DMS53 treated with DMSO at 0.1 percent for 48 hours (cell line): ENCODE measurements around the gene ZNF534.
"Not testable (repeated sequence)": the region's sequence is repeated elsewhere in the genome, so short reads cannot be mapped to it uniquely, and the experiment has no call there.

Source experiments
- DNase-seq: peaks from one replicate; lab custom pipeline; 2025; ENCODE audit not compliant: unreplicated experiment; lab: John Stamatoyannopoulos, UW

The ZNF534 gene

DNA sequence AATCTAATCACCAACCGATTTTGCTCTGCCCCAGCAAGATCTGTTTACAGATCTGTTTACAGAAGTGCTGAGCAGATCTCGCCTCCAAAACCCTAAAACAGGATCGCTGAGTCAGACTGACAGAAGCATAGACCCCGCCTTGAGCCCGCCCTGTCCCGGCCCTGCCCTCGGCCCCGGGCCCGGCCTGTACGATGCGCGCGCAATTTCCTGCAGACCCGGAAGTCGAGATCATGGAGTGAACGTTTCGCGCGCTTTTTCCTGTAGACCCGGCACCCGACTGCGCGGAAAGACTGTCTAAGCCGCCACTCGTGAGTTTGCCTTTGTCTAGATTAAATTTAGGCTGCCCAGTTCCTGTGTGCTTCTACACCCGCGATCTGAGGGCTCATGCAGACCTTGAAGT is at the start of gene ZNF534:
TSS of gene ZNF534 (plus strand) at position 212 of the 400 bp plus-strand sequence. CDS start 2,327 bp downstream, outside the sequence.
- DNase-seq, result no peak

DNA sequence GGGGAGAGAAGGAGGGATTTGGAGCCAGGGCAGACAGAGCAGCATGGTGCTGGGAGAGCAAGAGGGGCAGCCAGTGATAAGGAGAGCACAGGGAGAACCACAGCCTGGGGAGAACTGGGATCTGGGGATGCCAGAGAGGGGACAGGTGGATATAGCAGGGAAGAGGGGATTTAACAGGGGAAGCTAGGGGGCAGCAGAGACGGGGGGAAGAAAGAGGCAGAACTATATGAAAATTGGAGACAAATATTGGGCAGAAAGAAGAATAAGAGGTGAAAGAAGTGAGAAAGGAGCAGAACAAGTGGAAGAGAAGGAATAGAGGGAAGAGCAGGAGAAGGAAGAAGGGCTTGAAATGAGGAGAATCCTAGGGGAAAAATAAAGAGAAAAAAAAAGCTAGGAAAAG is 37.8 kb upstream of the ZNF534 start:
- no peak for DNase-seq

GRCh38 chr19:52397310-52398080 is 31.5 kb upstream of the ZNF534 start, which contains the start of gene ZNF528:
TSS of gene ZNF528 (plus strand) at chr19:52397849. CDS start at chr19:52402014, 4,165 bp downstream.
- peak; percentile 70 for DNase-seq

GRCh38 chr19:52398081-52398441 is 30.9 kb upstream of the ZNF534 start:
- DNase-seq, result no peak

DNA sequence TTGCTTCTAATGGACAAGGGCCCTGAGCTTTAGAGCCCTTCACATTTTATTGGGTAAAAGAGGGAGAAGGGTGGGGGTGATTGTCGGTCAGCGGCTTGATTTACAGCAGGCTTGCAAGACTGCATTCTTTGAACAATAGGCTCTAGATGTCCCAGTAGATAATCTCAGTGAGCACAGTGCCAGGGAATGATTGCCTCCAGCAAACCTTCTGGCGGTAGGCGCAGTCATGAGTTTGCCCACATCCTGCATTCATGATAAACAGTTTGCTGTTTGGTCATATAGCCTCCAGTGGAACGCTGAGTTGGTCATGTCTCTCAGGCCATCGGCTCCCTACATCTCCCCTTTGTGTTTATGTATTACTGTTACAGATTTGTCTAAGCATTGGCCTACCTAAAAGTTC is 18.7 kb upstream of the ZNF534 start:
- DNase-seq, result no peak

DNA sequence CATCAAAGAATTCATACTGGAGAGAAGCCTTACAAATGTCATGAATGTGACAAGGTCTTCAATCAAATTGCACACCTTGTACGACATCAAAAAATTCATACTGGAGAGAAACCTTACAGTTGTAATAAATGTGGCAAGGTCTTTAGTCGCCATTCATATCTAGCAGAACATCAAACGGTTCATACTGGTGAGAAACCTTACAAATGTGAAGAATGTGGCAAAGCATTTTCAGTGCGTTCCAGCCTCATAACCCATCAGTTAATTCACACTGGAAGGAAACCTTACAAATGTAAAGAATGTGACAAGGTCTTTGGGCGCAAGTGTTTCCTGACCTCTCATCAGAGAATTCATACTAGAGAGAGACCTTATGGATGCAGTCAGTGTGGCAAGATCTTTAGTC is 13.2 kb upstream of the ZNF534 start:
- DNase-seq, result no peak

DNA sequence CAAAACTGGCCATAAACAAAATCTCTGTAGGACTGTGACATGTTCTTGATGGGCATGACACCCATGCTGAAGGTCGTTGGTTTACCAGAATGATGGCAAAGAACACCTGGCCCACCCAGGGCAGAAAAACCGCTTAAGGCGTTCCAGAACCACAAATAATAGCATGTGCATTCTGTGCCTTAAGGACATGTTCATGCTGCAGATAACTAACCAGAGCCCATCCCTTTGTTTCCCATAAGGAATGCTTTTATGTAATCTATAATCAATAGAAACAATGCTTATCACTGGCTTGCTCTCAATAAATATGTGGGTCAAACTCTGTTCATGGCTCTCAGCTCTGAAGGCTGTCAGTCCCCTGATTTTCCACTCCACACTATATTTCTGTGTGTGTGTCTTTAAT is 13.2 kb downstream of the ZNF534 start:
- DNase-seq, result no peak

DNA sequence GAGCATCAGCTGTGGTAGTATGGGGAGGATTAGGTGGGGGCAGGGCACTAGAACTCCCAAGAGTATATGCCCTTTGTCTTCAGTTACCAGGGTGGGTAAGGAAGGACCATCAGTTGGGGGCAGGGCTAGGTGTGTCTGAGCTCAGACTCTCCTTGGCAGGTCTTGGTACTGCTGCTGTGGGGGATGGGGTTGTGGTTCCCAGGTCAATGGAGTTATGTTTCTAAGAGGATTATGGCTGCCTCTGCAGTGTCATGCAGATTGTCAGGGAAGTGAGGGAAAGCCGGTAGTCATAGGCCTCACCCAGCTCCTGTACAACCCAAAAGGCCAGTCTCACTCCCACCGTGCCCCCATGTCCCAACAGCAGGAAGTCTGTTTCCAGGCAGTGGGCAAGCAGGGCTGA is 15.6 kb downstream of the ZNF534 start:
- no peak for DNase-seq

- DNase-seq, result no peak
These were observed 22.3 kb downstream of the ZNF534 start for GRCh38 chr19:52451241-52451640.

- DNase-seq, result peak; percentile 54
These were observed 24.6 kb downstream of the ZNF534 start, which contains the start of gene ZNF578 for GRCh38 chr19:52453324-52454094. TSS of gene ZNF578 (plus strand) at chr19:52453553. CDS start at chr19:52501846, 48,293 bp downstream.

GRCh38 chr19:52464798-52465470 is 36.0 kb downstream of the ZNF534 start:
- peak; percentile 62 for DNase-seq

- DNase-seq, result no peak
These were observed 44.9 kb downstream of the ZNF534 start for GRCh38 chr19:52473655-52474350.

DNA sequence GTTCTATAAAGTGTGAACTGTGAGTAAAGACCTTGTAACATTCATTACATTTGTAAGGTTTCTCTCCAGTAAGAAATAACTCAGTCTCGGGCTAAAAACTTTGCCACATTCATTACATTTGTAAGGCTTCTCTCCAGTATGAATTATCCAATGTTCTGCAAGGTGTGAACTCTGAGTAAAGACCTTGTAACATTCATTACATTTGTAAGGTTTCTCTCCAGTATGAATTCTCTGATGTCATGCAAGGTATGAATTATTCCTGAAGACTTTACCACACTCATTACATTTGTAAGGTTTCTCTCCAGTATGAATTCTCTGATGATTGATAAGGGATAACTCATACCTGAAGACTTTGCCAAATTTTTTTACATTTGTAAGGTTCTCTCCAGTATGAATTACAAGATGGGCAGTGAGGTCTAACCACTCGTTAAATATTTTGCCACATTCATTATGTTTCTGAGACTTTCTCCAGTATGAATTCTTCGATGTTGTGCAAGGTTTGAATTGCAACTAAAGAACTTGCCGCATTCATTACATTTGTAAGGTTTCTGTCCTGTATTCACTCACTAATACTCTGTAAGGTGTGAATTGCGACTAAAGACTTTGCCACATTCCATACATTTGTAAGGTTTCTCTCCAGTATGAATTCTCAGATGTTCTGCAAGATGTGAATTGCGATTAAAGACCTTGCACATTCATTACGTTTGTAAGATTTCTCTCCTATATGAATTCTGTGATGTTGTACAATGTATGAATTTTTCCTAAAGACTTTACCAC is 45.6 kb downstream of the ZNF534 start:
- DNase-seq, result no peak

DNA sequence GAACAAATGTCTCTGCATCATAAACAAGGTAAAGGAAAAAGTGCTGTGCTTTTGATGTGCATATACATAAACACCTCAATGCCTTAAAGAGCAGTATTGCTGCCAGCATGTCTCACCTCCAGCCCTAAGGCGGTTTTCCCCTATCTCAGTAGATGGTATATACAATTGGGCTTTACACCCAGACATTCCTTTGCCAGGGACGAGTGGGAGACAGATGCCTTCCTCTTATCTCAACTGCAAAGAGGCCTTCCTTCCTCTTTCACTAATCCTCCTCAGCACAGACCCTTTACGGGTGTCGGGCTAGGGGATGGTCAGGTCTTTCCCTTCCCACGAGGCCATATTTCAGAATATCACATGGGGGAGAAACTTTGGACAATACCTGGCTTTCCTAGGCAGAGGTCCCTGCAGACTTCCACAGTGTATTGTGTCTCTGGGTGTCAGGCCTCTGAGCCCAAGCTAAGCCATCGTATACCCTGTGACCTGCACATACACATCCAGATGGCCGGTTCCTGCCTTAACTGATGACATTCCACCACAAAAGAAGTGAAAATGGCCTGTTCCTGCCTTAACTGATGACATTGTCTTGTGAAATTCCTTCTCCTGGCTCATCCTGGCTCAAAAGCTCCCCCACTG is 55.3 kb downstream of the ZNF534 start:
- DNase-seq, result not testable (repeated sequence)

GRCh38 chr19:52485064-52485463 is 56.1 kb downstream of the ZNF534 start:
- DNase-seq, result not testable (repeated sequence)

GRCh38 chr19:52485561-52486240 is 56.8 kb downstream of the ZNF534 start:
- DNase-seq, result not testable (repeated sequence)

GRCh38 chr19:52492201-52492993 is 63.4 kb downstream of the ZNF534 start:
- peak; percentile 53 for DNase-seq

DNA sequence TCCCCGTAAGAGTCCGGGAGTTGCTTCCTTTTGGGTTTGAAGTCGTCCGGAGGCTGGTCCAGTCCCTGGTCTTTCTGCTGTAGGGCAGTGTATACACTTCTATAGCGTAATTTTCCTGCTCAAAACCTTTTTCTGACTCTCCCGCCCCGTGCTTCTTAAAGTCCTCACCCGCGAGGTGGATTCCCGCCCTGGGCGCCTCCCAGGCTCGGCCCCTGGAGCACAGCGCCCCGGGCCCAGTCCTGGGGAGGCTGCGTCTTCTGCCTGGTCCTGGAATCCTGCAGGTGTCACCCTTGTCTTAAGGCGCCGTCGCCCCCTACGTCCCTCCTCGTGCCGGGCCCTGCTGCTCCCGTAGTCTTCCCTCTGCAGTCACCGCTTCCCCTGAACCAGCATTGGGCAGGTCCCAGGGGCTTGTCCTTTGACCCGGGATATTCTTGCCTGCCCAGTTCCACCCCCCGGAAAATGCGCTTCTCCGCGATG is 64.1 kb downstream of the ZNF534 start:
- peak; percentile 53 for DNase-seq
